Suprapubic skin (tissue), 4 donors: ENCODE results near the gene KLHL17. TPM values are rescaled to one million over a fixed set of nuclear protein-coding genes. Genes with fewer than 3 reads are reported as not detected.

ENCODE experiments used
- DNase-seq, 2 donors: peaks; one replicate each; pipeline ENCODE4 v3.0.0-alpha.2; 2019; ENCODE audit warnings: low spot score in 2 of 2
- H3K27ac ChIP-seq: fragments of 200-600 bp; sonication (generic); one replicate; pipeline ENCODE4 v1.5.1; 2019
- H3K27me3 ChIP-seq: fragments of 200-600 bp; sonication (generic); one replicate; pipeline ENCODE4 v1.5.1; 2019
- H3K36me3 ChIP-seq: fragments of 200-600 bp; sonication (generic); one replicate; pipeline ENCODE4 v1.5.1; 2019
- H3K4me1 ChIP-seq: fragments of 200-600 bp; sonication (generic); one replicate; pipeline ENCODE4 v1.5.1; 2019
- H3K4me3 ChIP-seq: fragments of 200-600 bp; sonication (generic); one replicate; pipeline ENCODE4 v1.5.1; 2019; ENCODE audit warnings: mild to moderate bottlenecking
- H3K9me3 ChIP-seq: fragments of 200-600 bp; sonication (generic); one replicate; pipeline ENCODE4 v1.5.1; 2019
- CTCF ChIP-seq, 2 donors: fragments of 200-600 bp in 1 of 2; fragments of 450-650 bp in 1 of 2; sonication (generic) in 1 of 2; IDR thresholded peaks; one replicate each; pipeline ENCODE4 v1.5.1; 2016 to 2019; ENCODE audit warnings: antibody characterized with exemption in 2 of 2, mild to moderate bottlenecking in 1 of 2, moderate library complexity in 1 of 2
- EP300 ChIP-seq: sonication (generic); formaldehyde crosslinking; IDR thresholded peaks from one replicate; pipeline ENCODE4 v1.6.1; 2017; ENCODE audit warnings: antibody characterized with exemption
- POLR2A ChIP-seq, 2 donors: fragments of 450-650 bp; IDR thresholded peaks; one replicate each; pipeline ENCODE4 v1.6.1; 2017; ENCODE audit warnings: antibody characterized with exemption in 2 of 2, mild to moderate bottlenecking in 2 of 2, moderate library complexity in 2 of 2
- POLR2AphosphoS5 ChIP-seq, 3 donors: sonication (generic); formaldehyde crosslinking; IDR thresholded peaks; one replicate each; pipeline ENCODE4 v1.6.1; 2017; ENCODE audit warnings: antibody characterized with exemption in 3 of 3
- WGBS: methylation state at CpG from one replicate; pipeline ENCODE4 v1.1.5; 2018; 5-methylcytosine and 5-hydroxymethylcytosine counted together
- total RNA-seq, 4 donors: library from RNA; depleted of rRNA; stranded (reverse); fragments of >200 nt; gene quantifications; one replicate each; pipeline ENCODE4 v1.1.0, GENCODE V29; 2016

Gene KLHL17
- total RNA-seq, 4 donors from 2014 or later: 9.7 to 38.3 (median 17.0) TPM

- H3K4me3 ChIP-seq: no peak overlapping the region
- H3K4me1 ChIP-seq: peaks cover 44% of the 10 kb centered on the region
- WGBS: 100% methylated on average over 1 of the region's 3 CpGs
- H3K9me3 ChIP-seq: no peaks in the 10 kb centered on the region
- no peak for DNase-seq
- no peak overlapping the region for H3K27ac ChIP-seq
- no peaks in the 10 kb centered on the region for H3K36me3 ChIP-seq
- TF ChIP-seq CTCF (IDR thresholded peaks at IDR 0.05) (no peak), POLR2A (IDR thresholded peaks at IDR 0.05) (no peak), POLR2AphosphoS5 (IDR thresholded peaks at IDR 0.05) (no peak), EP300 (no peak)
- H3K27me3 ChIP-seq: peaks cover 61% of the 10 kb centered on the region
These were observed 37.3 kb downstream of the KLHL17 start for GRCh38 chr1:997713-997992.

- no peaks in the 10 kb centered on the region for H3K36me3 ChIP-seq
- peak overlapping the region; percentile 56 for H3K4me3 ChIP-seq
- no peak overlapping the region for H3K27ac ChIP-seq
- H3K27me3 ChIP-seq: peaks cover 65% of the 10 kb centered on the region
- DNase-seq: peak; percentile 64 to 80
- TF ChIP-seq EP300: no peak
- peaks cover 48% of the 10 kb centered on the region for H3K4me1 ChIP-seq
- H3K9me3 ChIP-seq: no peaks in the 10 kb centered on the region
- WGBS: 71% methylated on average over 21 of the region's 75 CpGs
These were observed 37.8 kb downstream of the KLHL17 start for GRCh38 chr1:997993-998744.

- TF ChIP-seq CTCF (IDR thresholded peaks at IDR 0.05) (no peak), EP300 (no peak), POLR2A (IDR thresholded peaks at IDR 0.05) (no peak), POLR2AphosphoS5 (IDR thresholded peaks at IDR 0.05) (no peak)
- no peak for DNase-seq
- H3K9me3 ChIP-seq: no peaks in the 10 kb centered on the region
- H3K27me3 ChIP-seq: peaks cover 70% of the 10 kb centered on the region
- H3K4me3 ChIP-seq: peak overlapping the region; percentile 56
- no CpG with 5 or more reads among the region's 27 CpGs for WGBS
- peak overlapping the region; percentile 89 for H3K27ac ChIP-seq
- no peaks in the 10 kb centered on the region for H3K36me3 ChIP-seq
- H3K4me1 ChIP-seq: peaks cover 52% of the 10 kb centered on the region
These were observed 38.3 kb downstream of the KLHL17 start for GRCh38 chr1:998745-998994.

GRCh38 chr1:998995-999724 is 38.8 kb downstream of the KLHL17 start:
- H3K4me1 ChIP-seq: peaks cover 52% of the 10 kb centered on the region
- DNase-seq: peak; percentile 75 to 81
- H3K9me3 ChIP-seq: no peaks in the 10 kb centered on the region
- H3K4me3 ChIP-seq: peak overlapping the region; percentile 56
- peaks cover 75% of the 10 kb centered on the region for H3K27me3 ChIP-seq
- WGBS: 0% methylated on average over 11 of the region's 86 CpGs
- TF ChIP-seq POLR2AphosphoS5 (IDR thresholded peaks at IDR 0.05) (no peak), CTCF (IDR thresholded peaks at IDR 0.05) (no peak), POLR2A (IDR thresholded peaks at IDR 0.05) (no peak)
- H3K36me3 ChIP-seq: no peaks in the 10 kb centered on the region
- peak overlapping the region; percentile 89 for H3K27ac ChIP-seq

GRCh38 chr1:999725-1000356 is 39.5 kb downstream of the KLHL17 start, which contains the start of gene HES4:
TSS of gene HES4 (minus strand) at chr1:1000097. CDS start at chr1:999973, 124 bp downstream.
- no peak for TF ChIP-seq CTCF (IDR thresholded peaks at IDR 0.05)
- TF ChIP-seq EP300: no peak
- TF ChIP-seq POLR2A (IDR thresholded peaks at IDR 0.05): peak; percentile 41 to 84
- peak in 1 of 3 donors; percentile 26 for TF ChIP-seq POLR2AphosphoS5 (IDR thresholded peaks at IDR 0.05)
- peak within 1 kb of the TSS; percentile 56 for H3K4me3 ChIP-seq
- peaks cover 82% of the 10 kb centered on the region for H3K27me3 ChIP-seq
- H3K4me1 ChIP-seq: peaks cover 59% of the 10 kb centered on the region
- H3K36me3 ChIP-seq: no peaks in the 10 kb centered on the region
- no peaks in the 10 kb centered on the region for H3K9me3 ChIP-seq
- peak within 1 kb of the TSS; percentile 89 for H3K27ac ChIP-seq
- peak; percentile 90 to 93 for DNase-seq
- WGBS: no CpG with 5 or more reads among the region's 95 CpGs
